ENCODE results near the gene MIOS. TPM values are rescaled to one million over a fixed set of nuclear protein-coding genes. Genes with fewer than 3 reads are reported as not detected.

The MIOS gene
- total RNA-seq = 10 to 100 TPM; 24.9 to 47.7 TPM

DNA sequence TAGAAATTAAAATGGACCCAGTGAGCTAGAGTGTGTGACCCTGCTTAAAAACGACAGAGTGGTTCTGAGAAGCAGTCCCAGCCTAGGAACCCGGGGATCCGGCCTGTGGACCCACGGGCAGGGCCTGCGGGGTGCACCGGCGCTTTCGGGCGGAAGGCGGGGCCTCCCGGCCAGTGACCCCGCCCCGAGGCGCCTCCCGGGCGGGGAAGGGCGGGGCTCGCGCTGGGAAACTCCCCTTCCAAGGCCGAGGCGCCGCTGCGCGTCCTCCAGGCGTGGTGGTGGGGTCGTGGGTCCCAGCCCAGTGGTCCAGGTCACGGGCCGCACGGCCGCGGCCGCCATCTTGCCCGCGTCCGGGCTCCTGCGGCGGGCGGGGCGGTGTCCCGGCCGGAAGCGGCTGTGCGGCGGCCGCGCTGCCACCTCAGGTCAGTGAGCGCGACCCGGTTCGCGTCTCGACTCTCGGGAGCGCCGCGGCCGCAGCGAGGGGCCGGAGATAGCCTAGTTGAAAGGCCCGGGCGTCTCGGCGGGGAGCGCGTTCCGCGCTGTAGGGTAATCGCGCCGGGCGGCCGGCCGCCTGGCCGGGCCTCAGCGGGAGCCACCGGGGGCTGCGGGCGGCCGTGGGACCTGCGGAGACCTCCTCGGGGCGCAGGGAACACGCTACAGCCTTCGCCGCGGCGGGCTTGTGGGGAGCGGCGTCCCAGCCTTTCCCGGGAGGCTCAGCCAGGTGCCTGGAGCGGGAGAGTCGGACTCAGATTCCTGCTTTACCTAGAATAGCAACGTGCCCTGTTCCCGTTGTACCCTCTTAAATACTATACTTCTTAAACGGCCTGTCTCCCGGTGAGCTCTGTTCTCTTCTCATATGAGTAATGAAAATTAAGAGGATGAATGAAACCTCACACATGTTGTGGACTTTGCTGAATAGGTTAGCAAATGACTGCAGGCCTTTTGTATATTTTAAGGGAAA is at the start of gene MIOS:
TSS of gene MIOS (plus strand) at position 234 of the 961 bp plus-strand sequence. CDS start 5,592 bp downstream, outside the sequence.
- Mint-ChIP-seq H3K27me3 (no peaks in the 10 kb centered on the region), H3K9me3 (no peaks in the 10 kb centered on the region), H3K36me3 (ENCODE audit: low read depth) (peaks cover 33% of the 10 kb centered on the region), H3K4me1 (peaks cover 26% of the 10 kb centered on the region), H3K27ac (peak within 1 kb of the TSS; percentile 80), H3K4me3 (peak within 1 kb of the TSS; percentile 80)
- ATAC-seq (replicated peaks) = peak; percentile 90

DNA sequence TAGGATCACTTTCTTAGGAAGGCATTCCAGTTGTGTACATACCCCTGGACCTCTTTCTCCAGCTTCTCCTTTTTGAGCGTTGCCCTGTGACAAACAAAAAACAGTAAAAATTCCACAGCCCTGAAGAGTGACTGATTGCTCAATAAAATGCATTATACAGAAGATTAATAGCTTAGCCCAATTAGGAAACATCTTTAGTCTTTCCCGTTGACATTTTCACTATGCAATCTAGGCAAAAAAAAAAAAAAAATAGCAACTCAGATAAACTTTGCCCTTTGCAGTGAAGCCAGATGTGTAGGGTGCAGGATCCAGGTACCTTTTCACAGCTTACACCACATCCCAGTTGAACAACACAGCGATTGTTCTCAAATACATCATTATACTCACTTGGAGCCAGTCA is 48.9 kb upstream of the MIOS start:
- H3K4me1 Mint-ChIP-seq = no peaks in the 10 kb centered on the region

DNA sequence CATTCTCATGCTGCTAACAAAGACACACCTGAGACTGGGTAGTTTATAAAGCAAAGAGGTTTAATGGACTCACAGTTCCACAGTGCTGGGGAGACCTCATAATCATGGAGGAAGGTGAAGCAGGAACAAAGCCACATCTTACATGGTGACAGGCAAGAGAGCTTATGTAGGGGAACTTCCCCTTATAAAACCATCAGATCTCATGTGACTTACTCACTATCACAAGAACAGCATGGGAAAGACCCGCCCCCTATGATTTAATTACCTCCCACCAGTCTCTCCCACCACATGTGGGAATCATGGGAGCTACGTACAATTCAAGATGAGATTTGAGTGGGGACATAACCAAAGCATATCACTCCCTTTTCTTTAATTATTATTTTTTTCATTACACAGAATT is 47.6 kb upstream of the MIOS start:
- Mint-ChIP-seq H3K36me3 (ENCODE audit: low read depth) (no peaks in the 10 kb centered on the region), H3K27me3 (peaks cover 5% of the 10 kb centered on the region), H3K27ac (no peak overlapping the region), H3K4me3 (no peak overlapping the region), H3K9me3 (no peaks in the 10 kb centered on the region), H3K4me1 (no peaks in the 10 kb centered on the region)
- no peak for ATAC-seq (replicated peaks)

More for the DNA sequence above, 48.9 kb upstream of the MIOS start:
- Mint-ChIP-seq H3K4me3 (no peak overlapping the region), H3K27me3 (peaks cover 5% of the 10 kb centered on the region), H3K9me3 (no peaks in the 10 kb centered on the region), H3K27ac (no peak overlapping the region), H3K36me3 (ENCODE audit: low read depth) (no peaks in the 10 kb centered on the region)
- no peak for ATAC-seq (replicated peaks)

GRCh38 chr7:7519528-7519927 is 47.2 kb upstream of the MIOS start:
- Mint-ChIP-seq H3K4me1 (no peaks in the 10 kb centered on the region), H3K4me3 (no peak overlapping the region), H3K27ac (no peak overlapping the region)

DNA sequence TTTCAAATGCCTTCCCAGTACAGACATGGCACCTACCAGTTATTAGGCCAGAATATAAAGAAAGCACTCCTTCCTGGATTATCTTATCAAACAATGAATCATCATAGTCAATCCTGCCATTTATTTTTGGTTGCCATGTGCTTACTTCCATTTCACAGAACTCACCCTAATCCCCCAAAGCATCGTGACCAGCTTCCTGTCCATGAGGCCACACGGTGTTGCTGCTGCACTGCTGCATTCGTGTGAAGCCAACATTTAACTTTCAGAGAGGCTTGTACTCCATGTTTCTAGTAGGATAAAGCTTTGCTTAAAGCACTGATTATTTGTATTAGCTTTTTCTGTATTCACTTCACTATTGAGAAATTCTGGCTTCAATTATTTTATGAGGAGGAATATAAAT is 45.4 kb upstream of the MIOS start:
- ATAC-seq (replicated peaks) = no peak
- no peaks in the 10 kb centered on the region for H3K36me3 Mint-ChIP-seq (ENCODE audit: low read depth)
- H3K4me3 Mint-ChIP-seq = no peak overlapping the region
- no peaks in the 10 kb centered on the region for H3K9me3 Mint-ChIP-seq
- H3K27ac Mint-ChIP-seq = no peak overlapping the region
- H3K4me1 Mint-ChIP-seq = no peaks in the 10 kb centered on the region
- H3K27me3 Mint-ChIP-seq = peaks cover 5% of the 10 kb centered on the region

More at GRCh38 chr7:7519528-7519927, 47.2 kb upstream of the MIOS start:
- Mint-ChIP-seq H3K36me3 (ENCODE audit: low read depth) (no peaks in the 10 kb centered on the region), H3K9me3 (no peaks in the 10 kb centered on the region), H3K27me3 (peaks cover 5% of the 10 kb centered on the region)
- no peak for ATAC-seq (replicated peaks)

GRCh38 chr7:7522421-7522820 is 44.3 kb upstream of the MIOS start:
- Mint-ChIP-seq H3K27ac (no peak overlapping the region), H3K4me3 (no peak overlapping the region), H3K27me3 (peaks cover 8% of the 10 kb centered on the region)

DNA sequence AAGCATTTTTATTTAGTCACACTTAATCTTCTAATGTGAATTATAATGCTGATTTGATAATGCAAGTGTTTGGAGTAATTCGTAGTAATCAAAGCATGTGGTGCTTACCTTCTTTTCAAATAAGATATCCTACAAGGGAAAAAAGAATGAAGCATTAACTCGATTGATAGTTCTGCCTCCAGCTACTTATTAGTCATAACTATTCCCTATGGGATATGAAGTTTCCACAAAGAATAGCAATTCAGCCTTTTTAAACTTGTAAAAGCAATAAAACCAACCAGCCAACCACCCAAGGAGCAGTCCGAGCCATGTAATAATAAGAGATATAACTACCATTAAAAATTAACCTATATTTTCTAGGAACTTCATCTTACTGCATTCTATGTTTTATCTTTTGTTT is 42.6 kb upstream of the MIOS start:
- H3K9me3 Mint-ChIP-seq = no peaks in the 10 kb centered on the region
- peaks cover 7% of the 10 kb centered on the region for H3K27me3 Mint-ChIP-seq
- H3K36me3 Mint-ChIP-seq (ENCODE audit: low read depth) = no peaks in the 10 kb centered on the region

More at GRCh38 chr7:7522421-7522820, 44.3 kb upstream of the MIOS start:
- no peaks in the 10 kb centered on the region for H3K9me3 Mint-ChIP-seq
- ATAC-seq (replicated peaks) = no peak
- no peaks in the 10 kb centered on the region for H3K36me3 Mint-ChIP-seq (ENCODE audit: low read depth)
- H3K4me1 Mint-ChIP-seq = no peaks in the 10 kb centered on the region

GRCh38 chr7:7526006-7526405 is 40.7 kb upstream of the MIOS start:
- Mint-ChIP-seq H3K9me3 (no peaks in the 10 kb centered on the region), H3K27me3 (peaks cover 7% of the 10 kb centered on the region), H3K27ac (no peak overlapping the region), H3K4me1 (no peaks in the 10 kb centered on the region), H3K4me3 (no peak overlapping the region), H3K36me3 (ENCODE audit: low read depth) (no peaks in the 10 kb centered on the region)
- ATAC-seq (replicated peaks) = no peak

More for the DNA sequence above, 42.6 kb upstream of the MIOS start:
- no peak for ATAC-seq (replicated peaks)
- H3K4me3 Mint-ChIP-seq = no peak overlapping the region
- no peak overlapping the region for H3K27ac Mint-ChIP-seq
- H3K4me1 Mint-ChIP-seq = no peaks in the 10 kb centered on the region

- H3K4me1 Mint-ChIP-seq = no peaks in the 10 kb centered on the region
- H3K27ac Mint-ChIP-seq = no peak overlapping the region
- no peak overlapping the region for H3K4me3 Mint-ChIP-seq
- no peak for ATAC-seq (replicated peaks)
- H3K9me3 Mint-ChIP-seq = no peaks in the 10 kb centered on the region
- H3K27me3 Mint-ChIP-seq = peaks cover 7% of the 10 kb centered on the region
- H3K36me3 Mint-ChIP-seq (ENCODE audit: low read depth) = no peaks in the 10 kb centered on the region
Measured at GRCh38 chr7:7527047-7527446, 39.6 kb upstream of the MIOS start.

DNA sequence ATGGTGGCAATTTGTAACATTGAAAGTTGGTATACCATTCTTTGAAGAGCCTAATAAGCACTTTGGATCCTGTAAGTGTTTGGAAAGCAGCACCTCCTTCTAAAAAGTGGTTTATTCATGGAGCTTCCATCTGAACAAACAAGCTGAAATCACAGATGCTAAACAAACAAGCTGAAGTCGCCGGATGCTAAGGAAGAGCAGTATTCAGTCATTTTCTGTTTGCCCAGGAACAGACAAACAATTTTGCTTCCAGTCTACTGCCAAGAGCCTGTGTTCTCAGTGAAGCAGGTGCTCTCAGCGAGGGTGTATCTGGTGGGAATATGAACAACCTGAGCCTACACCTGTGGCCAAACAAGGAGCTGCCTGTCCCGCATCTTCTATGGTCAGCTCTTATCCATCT is 37.4 kb upstream of the MIOS start:
- Mint-ChIP-seq H3K4me3 (no peak overlapping the region), H3K4me1 (no peaks in the 10 kb centered on the region), H3K36me3 (ENCODE audit: low read depth) (no peaks in the 10 kb centered on the region), H3K9me3 (no peaks in the 10 kb centered on the region), H3K27ac (no peak overlapping the region), H3K27me3 (peaks cover 16% of the 10 kb centered on the region)
- no peak for ATAC-seq (replicated peaks)

- Mint-ChIP-seq H3K9me3 (no peaks in the 10 kb centered on the region), H3K4me1 (no peaks in the 10 kb centered on the region), H3K4me3 (no peak overlapping the region), H3K27me3 (peaks cover 16% of the 10 kb centered on the region), H3K27ac (no peak overlapping the region), H3K36me3 (ENCODE audit: low read depth) (no peaks in the 10 kb centered on the region)
- no peak for ATAC-seq (replicated peaks)
Measured at GRCh38 chr7:7533831-7534430, 32.8 kb upstream of the MIOS start.

- Mint-ChIP-seq H3K36me3 (ENCODE audit: low read depth) (no peaks in the 10 kb centered on the region), H3K27me3 (peaks cover 16% of the 10 kb centered on the region)
- no peak for ATAC-seq (replicated peaks)
Measured at GRCh38 chr7:7535691-7536090, 31.0 kb upstream of the MIOS start, which contains the start of gene COL28A1. Gene COL28A1, minus strand, starts transcription at chr7:7535873. Its CDS starts 2,998 bp downstream, at chr7:7532875.

DNA sequence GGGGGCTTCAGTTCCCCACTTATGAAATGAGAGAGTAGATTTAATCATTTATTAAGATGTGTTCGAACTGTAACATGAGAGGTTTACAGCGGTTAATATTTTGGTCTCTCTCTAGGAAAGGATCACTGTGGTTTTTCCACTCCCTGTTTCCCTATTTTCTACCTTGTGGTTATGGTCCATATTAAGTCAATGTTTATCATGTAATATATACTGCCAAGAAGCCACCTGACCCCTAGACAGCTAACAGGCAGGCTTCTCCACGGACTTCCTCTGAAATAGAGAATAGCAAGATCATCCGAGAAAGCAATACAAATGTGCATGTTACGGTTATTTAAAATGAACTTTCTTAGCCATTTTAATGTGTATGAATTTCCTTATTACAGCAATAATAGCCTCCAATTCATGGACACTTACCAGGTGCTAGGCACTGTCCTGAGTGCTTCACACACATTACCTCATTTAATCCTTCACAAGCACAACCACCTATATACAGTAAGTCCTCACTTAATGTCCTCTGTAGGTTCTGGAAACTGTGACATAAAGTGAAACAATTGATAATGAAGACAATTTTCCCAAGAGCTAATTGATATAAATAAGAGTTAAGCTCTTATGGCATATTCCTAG is 30.2 kb upstream of the MIOS start:
- ATAC-seq (replicated peaks) = no peak
- Mint-ChIP-seq H3K27ac (no peak overlapping the region), H3K4me3 (no peak overlapping the region), H3K9me3 (no peaks in the 10 kb centered on the region), H3K4me1 (no peaks in the 10 kb centered on the region), H3K27me3 (peaks cover 16% of the 10 kb centered on the region), H3K36me3 (ENCODE audit: low read depth) (no peaks in the 10 kb centered on the region)

More at GRCh38 chr7:7535691-7536090, 31.0 kb upstream of the MIOS start, which contains the start of gene COL28A1:
- no peak within 1 kb of the TSS for H3K27ac Mint-ChIP-seq
- no peak within 1 kb of the TSS for H3K4me3 Mint-ChIP-seq
- no peaks in the 10 kb centered on the region for H3K4me1 Mint-ChIP-seq
- H3K9me3 Mint-ChIP-seq = no peaks in the 10 kb centered on the region

GRCh38 chr7:7537711-7538110 is 29.0 kb upstream of the MIOS start:
- no peaks in the 10 kb centered on the region for H3K4me1 Mint-ChIP-seq
- no peaks in the 10 kb centered on the region for H3K36me3 Mint-ChIP-seq (ENCODE audit: low read depth)
- no peak overlapping the region for H3K4me3 Mint-ChIP-seq
- H3K9me3 Mint-ChIP-seq = no peaks in the 10 kb centered on the region
- ATAC-seq (replicated peaks) = no peak
- no peak overlapping the region for H3K27ac Mint-ChIP-seq
- H3K27me3 Mint-ChIP-seq = peaks cover 22% of the 10 kb centered on the region
